Neural progenitor cell (in vitro differentiated cells): ENCODE results near the gene EPHB1. TPM values are rescaled to one million over a fixed set of nuclear protein-coding genes. Genes with fewer than 3 reads are reported as not detected.

ENCODE experiments used
- DNase-seq: peaks from one replicate; pipeline ENCODE4 v3.0.0-alpha.2; 2016; ENCODE audit warnings: low spot score
- H2AFZ ChIP-seq: fragments of 200-600 bp; sonication (generic); replicated peaks from 2 replicates; pipeline ENCODE4 v1.6.1; 2016; ENCODE audit warnings: antibody characterized with exemption
- H3F3A ChIP-seq: fragments of 200-600 bp; sonication (generic); 2 replicates; pipeline ENCODE4 v1.6.1; 2016; ENCODE audit warnings: antibody characterized with exemption, low read depth
- H3K27ac ChIP-seq: fragments of 200-600 bp; sonication (generic); 2 replicates; pipeline ENCODE4 v1.5.1; 2016; ENCODE audit warnings: mild to moderate bottlenecking
- H3K27me3 ChIP-seq: fragments of 200-600 bp; sonication (generic); 2 replicates; pipeline ENCODE4 v1.6.1; 2016; ENCODE audit warnings: mild to moderate bottlenecking, moderate library complexity
- H3K36me3 ChIP-seq: fragments of 200-600 bp; sonication (generic); 2 replicates; pipeline ENCODE4 v1.5.1; 2016
- H3K4me1 ChIP-seq: fragments of 200-600 bp; sonication (generic); 2 replicates; pipeline ENCODE4 v1.6.1; 2016; ENCODE audit warnings: mixed run types
- H3K4me2 ChIP-seq: fragments of 200-600 bp; sonication (generic); 2 replicates; pipeline ENCODE4 v1.6.1; 2016
- H3K4me3 ChIP-seq: fragments of 200-600 bp; sonication (generic); 2 replicates; pipeline ENCODE4 v1.5.1; 2016
- H3K79me2 ChIP-seq: fragments of 200-600 bp; sonication (generic); 2 replicates; pipeline ENCODE4 v1.6.1; 2016; ENCODE audit warnings: low read depth
- H3K9ac ChIP-seq: fragments of 200-600 bp; sonication (generic); 2 replicates; pipeline ENCODE4 v1.6.1; 2016
- H3K9me3 ChIP-seq: fragments of 200-600 bp; sonication (generic); 2 replicates; pipeline ENCODE4 v1.5.1; 2016; ENCODE audit warnings: low read depth
- H4K20me1 ChIP-seq: fragments of 200-600 bp; sonication (generic); 2 replicates; pipeline ENCODE4 v1.6.1; 2016; ENCODE audit warnings: low read depth
- H3K27ac Mint-ChIP-seq: 3 replicates; pipeline ENCODE4 v1.8.0; 2021; ENCODE audit warnings: mixed read lengths
- H3K27me3 Mint-ChIP-seq: 2 replicates; pipeline ENCODE4 v1.8.0; 2022; ENCODE audit warnings: low read depth, mild to moderate bottlenecking, inconsistent platforms, moderate library complexity, mixed read lengths; ENCODE audit not compliant: insufficient read depth
- H3K36me3 Mint-ChIP-seq: 3 replicates; pipeline ENCODE4 v1.8.0; 2021; ENCODE audit warnings: mixed read lengths
- H3K4me1 Mint-ChIP-seq: 3 replicates; pipeline ENCODE4 v1.8.0; 2021; ENCODE audit warnings: mixed read lengths
- H3K4me3 Mint-ChIP-seq: 3 replicates; pipeline ENCODE4 v1.8.0; 2021; ENCODE audit warnings: mild to moderate bottlenecking, moderate library complexity, mixed read lengths
- H3K9me3 Mint-ChIP-seq: 3 replicates; pipeline ENCODE4 v1.8.0; 2020; ENCODE audit warnings: mixed read lengths
- EZH2 ChIP-seq: fragments of 200-600 bp; sonication (generic); IDR thresholded peaks from 2 replicates; pipeline ENCODE4 v1.6.1; 2017; ENCODE audit warnings: antibody characterized with exemption, mild to moderate bottlenecking, moderate library complexity
- EZH2phosphoT487 ChIP-seq: fragments of 200-600 bp; sonication (generic); IDR thresholded peaks from 2 replicates; pipeline ENCODE4 v1.6.1; 2017; ENCODE audit warnings: antibody characterized with exemption
- total RNA-seq: library from RNA; depleted of rRNA; stranded (reverse); fragments of >200 nt; gene quantifications from 2 replicates; pipeline ENCODE4 v1.2.3, GENCODE V29; 2015; ENCODE audit warnings: low replicate concordance
- TF ChIP-seq, protein P1 (sequence below): fragments of 200-600 bp; sonication (generic); IDR thresholded peaks from 2 replicates; pipeline ENCODE4 v1.5.1; 2017; ENCODE audit warnings: antibody characterized with exemption, mild to moderate bottlenecking

EPHB1 gene
- total RNA-seq, 1 donor from 2014 or later = 9.1 TPM

DNA sequence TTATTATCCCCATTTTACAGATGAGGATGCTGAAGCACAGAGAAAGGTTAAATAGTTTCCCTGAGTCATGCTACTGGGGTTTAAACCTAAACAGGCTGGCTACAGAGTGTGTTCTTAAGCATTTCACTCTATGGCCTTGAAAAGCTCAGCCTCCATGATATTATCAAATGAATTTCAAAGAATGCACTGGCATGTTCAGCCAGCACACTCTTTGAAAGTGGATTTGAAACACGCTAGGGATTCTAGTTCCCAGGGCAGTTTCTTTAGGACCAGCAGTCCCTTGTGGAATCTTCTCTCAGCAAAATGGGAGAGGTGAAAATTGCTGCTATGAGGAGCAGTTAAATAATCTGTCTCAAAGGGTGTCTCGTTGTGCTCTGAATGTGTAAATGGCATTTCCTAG, 213.3 kb downstream of the EPHB1 start:
- Mint-ChIP-seq H3K36me3 (peaks cover 7% of the 10 kb centered on the region), H3K27ac (no peak overlapping the region)

DNA sequence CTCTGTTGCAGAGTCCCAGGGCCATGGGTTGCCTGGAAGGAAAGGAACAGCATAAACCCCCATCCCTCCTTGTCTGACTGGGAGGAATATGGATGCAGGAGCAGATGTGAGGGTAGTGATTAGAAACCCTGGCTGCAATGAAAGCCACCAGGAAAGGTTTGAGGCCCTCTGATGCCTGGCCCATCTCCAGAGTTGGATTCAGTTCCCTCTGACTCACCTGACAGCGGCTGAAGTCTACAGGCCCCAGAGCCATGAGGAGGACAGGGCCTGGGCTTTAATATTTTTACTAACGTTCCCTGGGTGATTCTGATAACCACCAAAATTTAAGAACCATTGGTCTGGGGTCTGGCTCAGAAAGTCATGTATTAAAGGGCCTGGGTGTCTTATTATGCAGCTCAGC, 214.0 kb downstream of the EPHB1 start:
- Mint-ChIP-seq H3K4me3 (no peak overlapping the region), H3K4me1 (no peaks in the 10 kb centered on the region), H3K27ac (peak overlapping the region; percentile 78), H3K9me3 (peaks cover 5% of the 10 kb centered on the region), H3K36me3 (peaks cover 7% of the 10 kb centered on the region), H3K27me3 (peaks cover 3% of the 10 kb centered on the region)
- Histone ChIP-seq H3K79me2 (no peaks in the 10 kb centered on the region), H3K27ac (no peak overlapping the region), H3K9me3 (no peaks in the 10 kb centered on the region), H3K9ac (no peak overlapping the region), H3K36me3 (no peaks in the 10 kb centered on the region), H3K4me1 (no peaks in the 10 kb centered on the region), H3K4me3 (no peak overlapping the region), H2AFZ (no peak overlapping the region), H4K20me1 (no peaks in the 10 kb centered on the region), H3F3A (no peaks in the 10 kb centered on the region), H3K27me3 (no peaks in the 10 kb centered on the region), H3K4me2 (no peak overlapping the region)
- no peak for DNase-seq
- TF ChIP-seq EZH2 (no peak), EZH2phosphoT487 (no peak)
- TF ChIP-seq, protein P1, sequence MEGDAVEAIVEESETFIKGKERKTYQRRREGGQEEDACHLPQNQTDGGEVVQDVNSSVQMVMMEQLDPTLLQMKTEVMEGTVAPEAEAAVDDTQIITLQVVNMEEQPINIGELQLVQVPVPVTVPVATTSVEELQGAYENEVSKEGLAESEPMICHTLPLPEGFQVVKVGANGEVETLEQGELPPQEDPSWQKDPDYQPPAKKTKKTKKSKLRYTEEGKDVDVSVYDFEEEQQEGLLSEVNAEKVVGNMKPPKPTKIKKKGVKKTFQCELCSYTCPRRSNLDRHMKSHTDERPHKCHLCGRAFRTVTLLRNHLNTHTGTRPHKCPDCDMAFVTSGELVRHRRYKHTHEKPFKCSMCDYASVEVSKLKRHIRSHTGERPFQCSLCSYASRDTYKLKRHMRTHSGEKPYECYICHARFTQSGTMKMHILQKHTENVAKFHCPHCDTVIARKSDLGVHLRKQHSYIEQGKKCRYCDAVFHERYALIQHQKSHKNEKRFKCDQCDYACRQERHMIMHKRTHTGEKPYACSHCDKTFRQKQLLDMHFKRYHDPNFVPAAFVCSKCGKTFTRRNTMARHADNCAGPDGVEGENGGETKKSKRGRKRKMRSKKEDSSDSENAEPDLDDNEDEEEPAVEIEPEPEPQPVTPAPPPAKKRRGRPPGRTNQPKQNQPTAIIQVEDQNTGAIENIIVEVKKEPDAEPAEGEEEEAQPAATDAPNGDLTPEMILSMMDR = no peak

More for the DNA sequence above, 213.3 kb downstream of the EPHB1 start:
- no peaks in the 10 kb centered on the region for H3K79me2 ChIP-seq
- H3K27me3 Mint-ChIP-seq = peaks cover 3% of the 10 kb centered on the region
- H3K36me3 ChIP-seq = no peaks in the 10 kb centered on the region
- H3F3A ChIP-seq = no peaks in the 10 kb centered on the region
- no peak for DNase-seq
- no peaks in the 10 kb centered on the region for H3K9me3 ChIP-seq
- H4K20me1 ChIP-seq = no peaks in the 10 kb centered on the region
- H3K27me3 ChIP-seq = no peaks in the 10 kb centered on the region
- no peak overlapping the region for H3K4me3 Mint-ChIP-seq
- H3K4me3 ChIP-seq = no peak overlapping the region
- H3K4me1 ChIP-seq = no peaks in the 10 kb centered on the region
- no peak for TF ChIP-seq EZH2
- TF ChIP-seq, protein P1 = no peak
- no peak for TF ChIP-seq EZH2phosphoT487
- H3K9me3 Mint-ChIP-seq = peaks cover 6% of the 10 kb centered on the region
- H2AFZ ChIP-seq = no peak overlapping the region
- no peaks in the 10 kb centered on the region for H3K4me1 Mint-ChIP-seq
- no peak overlapping the region for H3K4me2 ChIP-seq
- no peak overlapping the region for H3K9ac ChIP-seq
- H3K27ac ChIP-seq = no peak overlapping the region

GRCh38 chr3:135012101-135012500, 217.0 kb downstream of the EPHB1 start:
- Mint-ChIP-seq H3K9me3 (no peaks in the 10 kb centered on the region), H3K4me1 (peaks cover 7% of the 10 kb centered on the region), H3K27me3 (peaks cover 3% of the 10 kb centered on the region), H3K4me3 (no peak overlapping the region), H3K36me3 (peaks cover 4% of the 10 kb centered on the region), H3K27ac (no peak overlapping the region)
- Histone ChIP-seq H4K20me1 (no peaks in the 10 kb centered on the region), H3K9me3 (no peaks in the 10 kb centered on the region), H3F3A (no peaks in the 10 kb centered on the region), H3K27ac (no peak overlapping the region), H2AFZ (no peak overlapping the region), H3K36me3 (no peaks in the 10 kb centered on the region), H3K79me2 (no peaks in the 10 kb centered on the region), H3K4me1 (peaks cover 3% of the 10 kb centered on the region), H3K4me2 (no peak overlapping the region), H3K4me3 (no peak overlapping the region), H3K27me3 (no peaks in the 10 kb centered on the region), H3K9ac (no peak overlapping the region)
- TF ChIP-seq, protein P1 = no peak
- TF ChIP-seq EZH2 (no peak), EZH2phosphoT487 (no peak)
- no peak for DNase-seq
